Measurements from ENCODE around the gene LHFPL3.

DNA sequence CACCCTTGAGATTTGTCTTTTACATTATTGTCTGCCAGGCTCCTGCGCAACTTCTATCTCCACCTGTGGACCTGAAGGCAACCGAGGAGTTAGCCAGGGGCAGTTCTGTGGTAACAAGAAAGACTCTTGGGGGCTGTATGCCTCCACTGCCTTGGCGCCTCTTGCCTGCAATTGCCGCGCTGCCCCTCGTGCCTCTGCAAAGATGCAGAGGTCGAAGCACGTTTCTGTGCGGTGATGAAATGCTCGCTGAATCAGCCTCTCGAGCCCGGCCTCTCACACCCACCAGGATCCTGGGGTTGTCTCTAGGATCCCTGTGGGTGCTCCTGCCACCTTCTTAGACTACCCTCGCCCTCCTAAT, 486 bp upstream of the LHFPL3 start:
- TF ChIP-seq, protein P1, sequence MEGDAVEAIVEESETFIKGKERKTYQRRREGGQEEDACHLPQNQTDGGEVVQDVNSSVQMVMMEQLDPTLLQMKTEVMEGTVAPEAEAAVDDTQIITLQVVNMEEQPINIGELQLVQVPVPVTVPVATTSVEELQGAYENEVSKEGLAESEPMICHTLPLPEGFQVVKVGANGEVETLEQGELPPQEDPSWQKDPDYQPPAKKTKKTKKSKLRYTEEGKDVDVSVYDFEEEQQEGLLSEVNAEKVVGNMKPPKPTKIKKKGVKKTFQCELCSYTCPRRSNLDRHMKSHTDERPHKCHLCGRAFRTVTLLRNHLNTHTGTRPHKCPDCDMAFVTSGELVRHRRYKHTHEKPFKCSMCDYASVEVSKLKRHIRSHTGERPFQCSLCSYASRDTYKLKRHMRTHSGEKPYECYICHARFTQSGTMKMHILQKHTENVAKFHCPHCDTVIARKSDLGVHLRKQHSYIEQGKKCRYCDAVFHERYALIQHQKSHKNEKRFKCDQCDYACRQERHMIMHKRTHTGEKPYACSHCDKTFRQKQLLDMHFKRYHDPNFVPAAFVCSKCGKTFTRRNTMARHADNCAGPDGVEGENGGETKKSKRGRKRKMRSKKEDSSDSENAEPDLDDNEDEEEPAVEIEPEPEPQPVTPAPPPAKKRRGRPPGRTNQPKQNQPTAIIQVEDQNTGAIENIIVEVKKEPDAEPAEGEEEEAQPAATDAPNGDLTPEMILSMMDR (conservative IDR thresholded peaks at IDR 0.05; ENCODE audit: low read depth in 2 of 2), result no peak
- TF ChIP-seq EZH2phosphoT487 (IDR thresholded peaks at IDR 0.05; ENCODE audit: unreplicated experiment) (no peak), POLR2AphosphoS5 (IDR thresholded peaks at IDR 0.05; ENCODE audit: low read depth) (no peak)
